Esophagus muscularis mucosa (tissue), 4 donors: ENCODE measurements around the gene NABP1.

Source experiments
- CTCF ChIP-seq, 3 experiments: fragments of 200-600 bp in 2 of 3; fragments of 450-650 bp in 1 of 3; sonication (generic) in 2 of 3; IDR thresholded peaks; one replicate each; pipeline ENCODE4 v1.5.1; 2017 to 2019; ENCODE audit warnings: antibody characterized with exemption in 3 of 3, mild to moderate bottlenecking in 2 of 3, moderate library complexity in 1 of 3
- EP300 ChIP-seq: sonication (generic); formaldehyde crosslinking; IDR thresholded peaks from one replicate; pipeline ENCODE4 v1.6.1; 2017; ENCODE audit warnings: antibody characterized with exemption
- POLR2A ChIP-seq: fragments of 450-650 bp; IDR thresholded peaks from one replicate; pipeline ENCODE4 v1.6.1; 2017; ENCODE audit warnings: antibody characterized with exemption, moderate library complexity, mild to moderate bottlenecking, low read depth

- TF ChIP-seq CTCF (IDR thresholded peaks at IDR 0.05): no peak
- no peak for TF ChIP-seq EP300
- no peak for TF ChIP-seq POLR2A
These were observed 29.6 kb downstream of the NABP1 start for GRCh38 chr2:191707542-191707941.
